BJ (cell line): ENCODE measurements around the gene KRTAP10-1. TPM values are rescaled to one million over a fixed set of nuclear protein-coding genes. Genes with fewer than 3 reads are reported as not detected.

Experiments used
- CTCF ChIA-PET: fragments of 350-600 bp; formaldehyde crosslinking; extraction: SDS; loops from one replicate; lab custom pipeline; 2021; ENCODE audit warnings: antibody characterized with exemption, inconsistent platforms; lab: Yijun Ruan, JAX
- POLR2A ChIA-PET: fragments of 300-600 bp; sonication (Branson Sonifier 250); formaldehyde crosslinking; extraction: SDS; loops from one replicate; lab custom pipeline; 2021; ENCODE audit warnings: antibody characterized with exemption; lab: Charles Lee
- DNase-seq: peaks from one replicate; pipeline ENCODE4 v3.0.0-alpha.2; 2011; ENCODE audit warnings: low read depth
- H3K27me3 ChIP-seq: 2 replicates; pipeline ENCODE4 v1.6.0; 2011; ENCODE audit warnings: low read length; ENCODE audit not compliant: control insufficient read depth, insufficient read depth
- H3K36me3 ChIP-seq: 2 replicates; pipeline ENCODE4 v1.5.1; 2011; ENCODE audit warnings: low read length; ENCODE audit not compliant: control insufficient read depth, insufficient read depth
- H3K4me3 ChIP-seq: 2 replicates; pipeline ENCODE4 v1.5.1; 2011; ENCODE audit warnings: low read depth, mild to moderate bottlenecking, control low read depth, low read length
- CTCF ChIP-seq: IDR thresholded peaks from 2 replicates; pipeline ENCODE4 v1.5.1; 2011; ENCODE audit warnings: low read depth, mild to moderate bottlenecking, control low read depth, inconsistent platforms, low read length, moderate library complexity; ENCODE audit not compliant: insufficient read depth
- polyA plus RNA-seq: library from polyadenylated mRNA; depleted of rRNA; stranded (reverse); fragments of >200 nt; gene quantifications from 2 replicates; pipeline ENCODE4 v1.2.3, GENCODE V29; 2011

Gene KRTAP10-1
- polyA plus RNA-seq, 1 experiment, result not detected

GRCh38 chr21:44568667-44569556 is 28.9 kb upstream of the KRTAP10-1 start:
- Histone ChIP-seq H3K36me3 (no peaks in the 10 kb centered on the region), H3K4me3 (no peak overlapping the region), H3K27me3 (no peaks in the 10 kb centered on the region)
- POLR2A ChIA-PET, result no interaction called here
- DNase-seq, result no peak
- CTCF ChIA-PET, result no interaction called here
- TF ChIP-seq CTCF, result no peak

- ChIA-PET CTCF (no interaction called here), POLR2A (no interaction called here)
- DNase-seq, result no peak
- Histone ChIP-seq H3K4me3 (no peak overlapping the region), H3K36me3 (no peaks in the 10 kb centered on the region), H3K27me3 (no peaks in the 10 kb centered on the region)
- TF ChIP-seq CTCF, result no peak
These were observed 28.3 kb upstream of the KRTAP10-1 start for GRCh38 chr21:44568261-44568660.

- ChIA-PET CTCF (no interaction called here), POLR2A (no interaction called here)
- no peak for DNase-seq
- Histone ChIP-seq H3K27me3 (no peaks in the 10 kb centered on the region), H3K36me3 (no peaks in the 10 kb centered on the region), H3K4me3 (no peak overlapping the region)
- no peak for TF ChIP-seq CTCF
These were observed 27.6 kb upstream of the KRTAP10-1 start for GRCh38 chr21:44567481-44568171.

- DNase-seq, result no peak
- POLR2A ChIA-PET, result no interaction called here
- Histone ChIP-seq H3K27me3 (no peaks in the 10 kb centered on the region), H3K36me3 (no peaks in the 10 kb centered on the region), H3K4me3 (no peak overlapping the region)
- CTCF ChIA-PET, result no interaction called here
- no peak for TF ChIP-seq CTCF
These were observed 26.4 kb upstream of the KRTAP10-1 start for GRCh38 chr21:44566403-44566802.

- ChIA-PET CTCF (no interaction called here), POLR2A (no interaction called here)
- TF ChIP-seq CTCF, result no peak
- Histone ChIP-seq H3K4me3 (no peak overlapping the region), H3K27me3 (no peaks in the 10 kb centered on the region), H3K36me3 (no peaks in the 10 kb centered on the region)
- DNase-seq, result no peak
These were observed 25.0 kb upstream of the KRTAP10-1 start for GRCh38 chr21:44564886-44565598.
